ENCODE measurements around the gene CCDC69. TPM values are rescaled to one million over a fixed set of nuclear protein-coding genes. Genes with fewer than 3 reads are reported as not detected.

The CCDC69 gene
- total RNA-seq, 2 experiments from 2014 or later = 68.0 to 68.9 TPM

GRCh38 chr5:151180291-151180690 is 43.6 kb downstream of the CCDC69 start:
- H3K27me3 ChIP-seq (ENCODE audit: control insufficient read depth in 1 of 2, insufficient read depth in 2 of 2, low read length in 2 of 2) = no peaks in the 10 kb centered on the region
- Mint-ChIP-seq H3K4me1 (ENCODE audit: low read depth) (peaks cover 17% of the 10 kb centered on the region), H3K36me3 (ENCODE audit: low read depth) (peaks cover 74% of the 10 kb centered on the region), H3K27me3 (no peaks in the 10 kb centered on the region), H3K4me3 (no peak overlapping the region), H3K9me3 (no peaks in the 10 kb centered on the region), H3K27ac (peak overlapping the region; percentile 27)
- ATAC-seq (ENCODE audit: poor library complexity) (no peak), DNase-seq (no peak)
- H3K9me3 ChIP-seq (ENCODE audit: control insufficient read depth in 1 of 2, insufficient read depth in 1 of 2, low read length in 2 of 2) = no peaks in the 10 kb centered on the region
- ChIA-PET POLR2A (no interaction called here), CTCF (no interaction called here)
- H3K36me3 ChIP-seq (ENCODE audit: insufficient read depth, low read length) = peaks cover 69% of the 10 kb centered on the region
- H3K27ac ChIP-seq (ENCODE audit: low read depth in 1 of 2, low read length in 2 of 2) = no peak overlapping the region
- peaks cover 7% of the 10 kb centered on the region for H3K4me1 ChIP-seq (ENCODE audit: insufficient read depth, low read length)
- intact Hi-C loops (cut with DNase I, micrococcal nuclease) = no loop called here
- TF ChIP-seq CTCF (IDR thresholded peaks at IDR 0.05) = no peak
- no peak overlapping the region for H3K4me3 ChIP-seq (ENCODE audit: low read length)

- Mint-ChIP-seq H3K27ac (peak overlapping the region; percentile 27), H3K36me3 (ENCODE audit: low read depth) (peaks cover 68% of the 10 kb centered on the region), H3K4me3 (no peak overlapping the region), H3K27me3 (no peaks in the 10 kb centered on the region), H3K9me3 (no peaks in the 10 kb centered on the region), H3K4me1 (ENCODE audit: low read depth) (peaks cover 17% of the 10 kb centered on the region)
- no peak overlapping the region for H3K27ac ChIP-seq (ENCODE audit: low read depth in 1 of 2, low read length in 2 of 2)
- H3K4me1 ChIP-seq (ENCODE audit: insufficient read depth, low read length) = peaks cover 7% of the 10 kb centered on the region
- ChIA-PET POLR2A (interaction anchor here (0.9 kb wide), 1 partner anchor 45 kb away, joined by 3 read pairs; no protein-coding TSS in a partner anchor), CTCF (interaction anchor here (1.2 kb wide), 1 partner anchor 64 kb away, joined by 4 read pairs; no protein-coding TSS in a partner anchor)
- H3K27me3 ChIP-seq (ENCODE audit: control insufficient read depth in 1 of 2, insufficient read depth in 2 of 2, low read length in 2 of 2) = no peaks in the 10 kb centered on the region
- H3K4me3 ChIP-seq (ENCODE audit: low read length) = no peak overlapping the region
- peaks cover 60% of the 10 kb centered on the region for H3K36me3 ChIP-seq (ENCODE audit: insufficient read depth, low read length)
- no peak for TF ChIP-seq CTCF (IDR thresholded peaks at IDR 0.05)
- ATAC-seq (ENCODE audit: poor library complexity) = no peak
- no peaks in the 10 kb centered on the region for H3K9me3 ChIP-seq (ENCODE audit: control insufficient read depth in 1 of 2, insufficient read depth in 1 of 2, low read length in 2 of 2)
- intact Hi-C loops (cut with DNase I, micrococcal nuclease) = no loop called here
- no peak for DNase-seq
Measured at GRCh38 chr5:151179489-151179840, 44.4 kb downstream of the CCDC69 start.

GRCh38 chr5:151178777-151179488 is 45.0 kb downstream of the CCDC69 start:
- H3K27ac Mint-ChIP-seq = peak overlapping the region; percentile 27
- ATAC-seq (ENCODE audit: poor library complexity) = no peak

More at GRCh38 chr5:151178777-151179488, 45.0 kb downstream of the CCDC69 start:
- CTCF ChIA-PET = interaction anchor here (1.2 kb wide), 1 partner anchor 64 kb away, joined by 4 read pairs; no protein-coding TSS in a partner anchor
- H3K27ac ChIP-seq (ENCODE audit: low read depth in 1 of 2, low read length in 2 of 2) = no peak overlapping the region
- H3K9me3 Mint-ChIP-seq = no peaks in the 10 kb centered on the region
- peaks cover 63% of the 10 kb centered on the region for H3K36me3 Mint-ChIP-seq (ENCODE audit: low read depth)
- H3K4me1 ChIP-seq (ENCODE audit: insufficient read depth, low read length) = peaks cover 7% of the 10 kb centered on the region
- no peaks in the 10 kb centered on the region for H3K27me3 ChIP-seq (ENCODE audit: control insufficient read depth in 1 of 2, insufficient read depth in 2 of 2, low read length in 2 of 2)
- H3K9me3 ChIP-seq (ENCODE audit: control insufficient read depth in 1 of 2, insufficient read depth in 1 of 2, low read length in 2 of 2) = no peaks in the 10 kb centered on the region
- H3K4me3 Mint-ChIP-seq = no peak overlapping the region
- no peaks in the 10 kb centered on the region for H3K27me3 Mint-ChIP-seq
- TF ChIP-seq CTCF (IDR thresholded peaks at IDR 0.05) = no peak
- H3K4me3 ChIP-seq (ENCODE audit: low read length) = no peak overlapping the region
- POLR2A ChIA-PET = interaction anchor here (0.9 kb wide), 1 partner anchor 46 kb away, joined by 3 read pairs; no protein-coding TSS in a partner anchor
- peaks cover 17% of the 10 kb centered on the region for H3K4me1 Mint-ChIP-seq (ENCODE audit: low read depth)
- H3K36me3 ChIP-seq (ENCODE audit: insufficient read depth, low read length) = peaks cover 55% of the 10 kb centered on the region
- no peak for DNase-seq
- intact Hi-C loops (cut with DNase I, micrococcal nuclease) = no loop called here

Data from CD4-positive, alpha-beta T cell (primary cell).